Activated CD4-positive, alpha-beta T cell treated with anti-CD3 and anti-CD28 coated beads for 1 hour (primary cell): ENCODE measurements around the gene ZBBX.

ENCODE experiments used
- DNase-seq: peaks from one replicate; pipeline ENCODE4 v3.0.0-alpha.2; 2020

ZBBX gene

DNA sequence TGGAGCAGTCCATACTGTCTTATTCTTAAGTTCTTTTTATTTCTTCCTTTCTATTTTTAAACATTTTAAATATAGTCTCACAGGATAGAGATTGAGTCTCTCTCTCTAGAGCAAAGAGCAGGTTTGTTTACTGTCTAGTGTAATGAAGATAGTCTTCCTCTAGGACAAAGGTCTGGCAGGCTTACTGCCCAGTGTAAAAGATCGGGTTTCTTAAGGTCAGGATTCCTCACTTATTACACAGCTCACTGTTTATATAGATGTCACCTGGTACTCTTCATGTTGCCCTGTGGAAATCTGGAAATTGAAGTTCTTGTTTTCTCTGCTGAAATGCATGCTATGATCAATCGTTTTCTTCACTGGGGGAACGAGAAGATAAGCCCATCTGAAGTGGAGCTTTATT lies 76.0 kb downstream of the ZBBX start:
- no peak for DNase-seq

DNA sequence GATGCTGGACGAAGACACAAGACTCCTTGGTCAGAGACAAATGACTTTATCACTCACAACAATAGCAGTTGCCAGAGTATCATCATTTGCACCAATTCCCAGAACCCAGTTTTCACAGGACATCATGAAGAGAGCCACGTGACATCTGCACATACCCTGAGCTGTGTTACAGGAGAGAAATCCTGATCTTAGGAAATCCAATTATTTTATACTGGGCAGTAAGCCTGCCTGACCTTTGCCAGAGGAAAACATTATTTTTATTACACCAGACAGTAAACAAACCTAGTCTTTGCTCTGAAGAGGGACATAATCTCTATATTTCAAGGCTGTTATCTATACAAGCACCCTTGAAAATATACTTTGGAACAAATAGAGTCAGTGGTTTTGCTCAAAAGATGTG lies 77.4 kb downstream of the ZBBX start:
- no peak for DNase-seq

DNA sequence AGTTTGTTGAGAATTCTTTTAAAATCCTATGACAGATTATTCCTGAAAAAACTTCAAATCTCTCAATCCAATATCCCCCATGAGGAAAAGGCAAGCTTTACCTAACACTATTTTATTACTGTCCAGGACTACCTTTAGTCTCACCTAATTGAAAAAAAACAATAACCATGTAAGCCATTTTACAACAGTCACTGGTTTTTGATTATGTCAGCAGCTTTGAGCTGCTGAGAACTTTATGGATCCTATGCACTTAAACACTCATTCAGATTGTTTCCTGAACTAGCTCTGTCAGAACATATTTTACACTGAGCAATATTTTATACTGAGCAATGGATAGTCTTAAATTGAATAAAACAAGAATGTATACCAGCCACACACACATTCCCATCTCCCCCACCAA lies 79.9 kb downstream of the ZBBX start:
- no peak for DNase-seq

DNA sequence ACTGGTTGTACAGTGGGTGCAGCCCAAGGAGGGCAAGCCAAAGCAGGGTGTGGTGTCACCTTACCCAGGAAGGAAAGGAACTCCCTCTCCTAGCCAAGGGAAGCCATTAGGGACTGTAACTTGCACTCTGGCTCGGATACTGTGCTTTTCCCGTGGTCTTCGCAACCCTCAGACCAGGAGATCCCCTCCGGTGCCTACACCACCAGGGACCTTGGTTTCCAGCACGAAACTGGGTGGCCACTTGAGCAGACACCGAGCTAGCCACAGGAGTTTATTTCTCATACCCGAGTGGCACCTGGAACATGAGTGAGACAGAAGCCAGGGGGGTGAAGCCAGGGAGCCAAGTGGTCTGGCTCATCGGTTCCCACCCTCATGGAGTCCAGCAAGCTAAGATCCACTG lies 90.7 kb downstream of the ZBBX start:
- no peak for DNase-seq

DNA sequence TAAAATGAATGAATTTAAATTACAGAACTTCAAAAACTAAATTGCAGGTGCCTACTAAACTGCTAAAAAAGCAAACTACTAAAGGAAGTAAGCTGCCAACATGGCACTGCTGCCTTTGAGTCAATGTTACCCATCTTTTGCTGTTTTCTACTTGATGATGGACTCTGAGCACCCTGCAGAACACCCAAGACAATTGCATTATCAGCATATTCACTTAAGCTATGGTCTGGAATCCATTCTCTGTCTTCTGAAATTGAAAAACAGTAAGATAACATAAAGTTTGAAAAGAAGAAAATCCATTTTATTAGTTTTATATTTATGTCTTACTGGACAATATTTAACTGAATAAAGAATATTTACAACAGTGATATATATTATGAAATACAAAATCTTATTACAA lies 91.4 kb downstream of the ZBBX start:
- no peak for DNase-seq

DNA sequence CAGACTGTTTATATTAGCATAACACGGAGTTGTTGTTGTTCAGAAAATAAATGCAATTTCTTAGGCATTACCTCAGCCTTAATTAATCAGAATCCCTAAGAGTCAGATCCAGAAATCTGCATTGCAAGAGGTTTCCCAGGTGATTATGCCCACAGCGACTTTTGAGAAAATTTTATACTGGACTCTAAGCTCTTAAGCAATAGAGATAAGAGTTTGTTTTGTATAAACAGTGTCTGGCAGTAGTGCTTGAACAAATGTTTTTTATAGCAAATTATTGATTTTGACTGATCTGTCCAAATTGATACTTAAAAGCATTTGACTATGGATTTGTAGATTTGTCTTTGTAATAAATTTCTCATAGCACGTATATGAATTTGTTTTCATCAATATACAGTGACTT lies 92.8 kb downstream of the ZBBX start:
- no peak for DNase-seq

DNA sequence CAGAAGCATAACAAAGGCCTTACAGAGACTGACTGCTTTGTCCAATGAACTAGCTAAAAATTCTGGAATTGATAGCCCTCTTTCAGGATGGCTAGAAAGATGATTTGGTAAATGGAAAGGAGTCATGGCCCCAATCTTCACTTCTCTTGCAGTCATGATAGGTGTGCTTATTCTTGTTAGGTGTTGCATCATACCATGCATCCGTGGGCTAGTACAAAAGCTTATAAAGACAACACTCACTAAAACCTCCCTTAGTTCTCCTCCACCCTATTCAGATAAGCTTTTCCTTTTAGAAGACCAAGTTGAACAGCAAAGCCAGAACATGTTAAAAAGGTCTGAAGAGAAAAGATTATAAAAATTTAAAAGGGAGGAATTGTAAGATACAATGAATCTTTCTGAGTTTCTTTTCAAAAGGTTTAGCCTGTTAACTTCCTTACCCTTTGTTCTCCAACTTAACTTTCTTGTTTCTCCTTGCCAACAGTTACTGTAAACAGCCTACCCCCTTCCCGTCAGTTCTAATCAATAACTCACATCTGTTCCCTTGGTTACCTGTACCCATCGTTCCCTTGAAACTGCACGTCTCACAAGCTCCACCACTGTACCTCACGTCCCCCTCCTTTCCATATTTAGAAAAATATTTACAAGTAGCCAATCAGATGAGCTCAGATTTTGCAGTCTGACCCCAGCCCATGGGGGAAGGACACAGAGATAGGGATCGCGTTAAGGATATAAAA lies 105.8 kb downstream of the ZBBX start:
- DNase-seq = no peak

DNA sequence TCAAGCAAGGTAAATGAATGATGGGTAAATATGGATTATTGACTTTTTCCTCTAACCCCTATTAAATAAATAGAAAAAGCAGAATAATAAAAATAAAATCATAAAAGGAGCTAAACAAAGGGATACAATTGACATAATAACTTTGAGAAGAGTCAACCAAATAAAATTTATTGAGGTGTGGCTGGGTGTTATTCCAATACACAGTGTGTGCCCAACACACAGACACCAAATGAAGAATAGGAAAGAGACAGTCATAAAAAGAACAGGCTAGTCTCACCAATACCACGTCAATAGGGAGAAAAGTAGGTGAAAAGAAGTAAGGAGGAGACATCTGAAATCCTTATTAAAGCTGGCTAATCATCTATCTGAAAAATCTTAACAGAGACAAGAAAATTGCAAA lies 127.1 kb downstream of the ZBBX start:
- no peak for DNase-seq

DNA sequence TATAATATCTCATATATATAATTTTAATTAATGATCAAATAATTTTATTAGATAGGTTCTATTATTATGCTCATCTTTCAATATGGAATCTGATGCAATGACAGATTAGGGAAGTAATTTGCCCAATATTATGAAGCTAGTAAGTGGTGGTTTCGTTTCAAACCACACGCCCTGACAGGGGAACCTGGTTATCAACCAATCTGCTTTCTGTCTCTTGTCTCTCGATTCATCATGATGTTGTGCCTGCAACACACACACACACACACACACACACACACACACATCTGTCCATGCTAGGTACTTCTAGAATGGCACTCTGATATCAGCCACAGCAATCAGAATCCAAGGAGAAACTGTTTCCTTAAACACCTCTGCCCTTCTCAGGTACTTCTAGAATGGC lies 128.4 kb downstream of the ZBBX start:
- DNase-seq = no peak

DNA sequence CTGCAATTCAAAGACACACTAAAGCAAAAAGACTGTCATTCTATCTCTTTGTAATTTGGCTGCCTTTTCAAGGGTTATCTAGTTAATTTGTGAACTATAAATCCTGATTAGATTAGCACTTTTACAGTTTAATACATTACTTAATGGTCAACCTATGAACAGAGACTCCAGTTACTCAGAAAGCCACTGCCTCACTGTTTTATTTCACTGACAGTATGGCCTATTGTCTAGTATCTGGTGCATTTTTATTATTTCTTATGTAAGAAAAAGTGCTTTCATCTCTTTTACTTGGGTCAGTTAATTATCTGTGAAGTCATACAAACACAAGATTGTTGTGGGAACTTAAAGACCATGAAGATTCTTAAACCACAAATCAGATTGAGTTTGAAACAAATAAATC lies 133.8 kb downstream of the ZBBX start:
- no peak for DNase-seq

DNA sequence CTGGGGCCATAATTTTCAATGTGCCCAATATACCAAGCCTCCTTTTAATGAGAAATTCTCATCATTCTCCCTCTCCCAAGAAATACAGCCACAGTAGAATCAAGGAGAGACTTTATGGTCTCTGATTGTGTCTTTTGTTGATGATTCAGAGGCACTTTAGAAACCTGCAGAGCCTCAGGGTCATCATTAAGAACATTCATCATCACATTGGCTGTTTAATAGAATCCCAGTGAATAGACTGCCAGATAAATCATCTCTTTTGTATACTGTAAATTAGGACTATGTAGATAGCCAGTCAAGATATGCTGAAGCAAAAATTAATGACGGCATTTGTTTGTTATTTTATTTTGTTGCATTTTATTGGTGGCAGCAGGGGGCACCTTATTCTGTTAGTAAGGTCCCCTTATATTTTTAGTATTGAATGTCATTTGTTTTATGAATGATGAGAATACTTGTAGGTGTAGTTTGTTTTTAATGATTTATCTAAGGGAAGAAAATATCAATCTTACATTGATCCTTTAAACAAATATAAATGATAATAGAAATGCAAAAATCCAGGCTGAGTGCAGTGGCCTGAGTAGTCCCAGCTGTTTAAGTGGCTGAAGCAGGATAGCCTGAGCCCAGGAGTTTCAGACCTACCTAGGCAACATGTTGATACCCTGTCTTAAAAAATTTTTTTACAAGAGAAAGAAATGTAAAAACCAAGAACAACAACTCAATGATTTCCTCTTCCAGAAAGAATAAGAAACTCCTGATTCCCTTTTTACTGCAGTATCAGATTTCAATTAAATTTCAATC lies 138.8 kb downstream of the ZBBX start:
- no peak for DNase-seq

DNA sequence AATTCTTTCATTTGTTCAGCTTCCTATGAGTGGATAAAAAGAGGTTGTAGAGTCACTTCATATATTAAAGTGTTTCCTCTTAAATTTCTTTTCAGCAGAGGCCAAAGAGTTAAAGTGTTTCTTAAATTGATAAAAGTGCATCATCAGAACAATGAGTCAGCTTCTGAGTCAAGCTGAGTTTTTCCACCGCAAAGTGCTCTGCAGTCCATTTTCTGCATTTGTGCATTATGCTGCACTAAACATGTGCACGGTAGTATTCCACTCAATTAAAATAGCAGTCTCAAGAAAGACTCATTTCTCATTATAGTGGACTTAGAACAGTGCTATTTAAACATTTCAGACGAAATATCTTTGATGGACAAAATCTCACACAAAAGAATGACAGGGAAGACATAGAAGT lies 152.0 kb downstream of the ZBBX start:
- no peak for DNase-seq

DNA sequence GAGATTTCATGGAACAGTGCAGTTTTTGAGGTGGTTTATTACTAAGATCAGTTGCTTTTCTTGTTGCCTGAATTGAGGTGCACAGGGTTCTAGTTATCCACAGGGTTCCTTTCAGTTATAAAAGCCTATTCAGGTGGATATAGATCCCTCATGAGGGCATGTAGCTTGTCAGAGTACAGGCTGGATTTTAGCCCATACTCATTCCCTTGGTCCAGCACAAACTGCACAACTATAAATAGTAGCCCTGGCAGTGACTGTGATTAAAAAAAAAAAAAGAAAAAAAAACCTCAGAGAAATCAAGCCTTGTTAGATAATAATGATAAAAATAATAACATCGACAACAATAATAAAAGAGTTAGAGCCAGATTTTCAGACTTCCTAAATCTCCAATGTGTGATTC lies 154.3 kb downstream of the ZBBX start:
- DNase-seq = no peak

DNA sequence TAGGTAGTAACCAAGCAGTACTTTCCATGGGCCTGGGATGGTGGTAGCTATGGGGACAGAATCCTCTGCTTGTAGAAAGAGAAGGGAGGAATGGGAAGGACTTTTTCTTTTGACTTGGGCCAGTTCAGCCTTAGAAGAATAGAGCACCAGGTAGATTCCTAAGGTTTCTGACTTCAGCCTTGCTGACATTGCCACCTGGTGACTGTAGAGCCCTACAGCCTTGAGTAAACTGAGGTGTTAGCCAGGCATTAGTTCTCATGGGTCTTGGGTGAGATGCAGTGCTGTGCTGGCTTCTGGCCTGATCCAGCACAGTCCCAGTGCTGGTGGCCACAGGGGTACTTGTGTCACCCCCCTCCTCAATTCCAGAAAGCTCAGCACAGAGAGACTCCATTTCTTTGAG lies 171.1 kb downstream of the ZBBX start:
- DNase-seq = no peak

DNA sequence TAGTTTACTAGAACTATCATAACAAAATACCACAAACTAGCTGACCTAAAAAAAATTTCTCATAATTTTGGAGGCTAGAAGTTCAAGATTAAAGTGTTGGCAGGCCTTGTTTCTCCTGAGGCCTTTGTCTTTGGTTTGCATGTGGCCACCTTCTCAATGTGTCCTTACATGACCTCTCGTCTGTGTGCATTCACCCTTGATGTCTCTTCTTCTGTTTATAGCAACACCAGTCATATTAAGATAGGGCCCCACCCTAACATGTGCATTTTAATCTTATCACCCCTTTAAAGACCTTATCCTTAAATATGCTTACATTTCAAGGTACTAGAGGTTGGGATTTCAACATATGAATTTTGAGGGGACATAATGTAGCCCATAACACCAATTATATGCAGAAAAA lies 177.0 kb downstream of the ZBBX start:
- DNase-seq = no peak

DNA sequence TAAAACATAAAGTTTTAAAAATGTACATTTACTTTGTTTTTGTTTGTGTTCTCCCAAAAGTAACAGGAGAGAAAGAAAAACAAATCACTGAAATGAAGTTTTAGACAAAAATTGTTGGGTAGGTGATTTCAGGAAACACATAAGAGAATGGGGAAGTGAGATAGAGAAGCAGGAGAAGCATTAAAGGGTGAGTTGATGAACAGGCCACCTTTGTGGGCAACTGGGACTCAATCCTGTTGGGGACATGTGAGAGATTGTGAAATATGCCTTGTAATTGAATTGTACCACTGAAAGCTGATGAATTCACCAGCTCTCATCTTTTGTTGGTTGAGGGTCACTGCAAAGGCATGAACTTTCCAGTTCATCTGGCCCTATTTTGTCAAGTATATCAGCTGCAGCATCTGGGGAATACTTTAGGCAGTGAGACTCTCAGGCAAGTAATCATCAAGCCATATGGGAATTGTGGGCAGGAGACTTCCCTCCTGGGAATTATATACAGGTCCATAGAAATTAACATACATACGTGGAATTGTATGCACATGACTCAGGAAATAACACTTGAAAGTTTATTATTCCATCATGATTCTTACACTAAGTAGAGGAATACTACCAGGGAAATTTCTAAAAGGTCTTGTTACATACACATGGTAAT lies 181.0 kb downstream of the ZBBX start:
- DNase-seq = no peak
